ENCODE measurements around the gene POU5F1. TPM values are rescaled to one million over a fixed set of nuclear protein-coding genes. Genes with fewer than 3 reads are reported as not detected.

POU5F1 gene
- total RNA-seq, 2 experiments from 2014 or later = 0.44 to 0.86 TPM

DNA sequence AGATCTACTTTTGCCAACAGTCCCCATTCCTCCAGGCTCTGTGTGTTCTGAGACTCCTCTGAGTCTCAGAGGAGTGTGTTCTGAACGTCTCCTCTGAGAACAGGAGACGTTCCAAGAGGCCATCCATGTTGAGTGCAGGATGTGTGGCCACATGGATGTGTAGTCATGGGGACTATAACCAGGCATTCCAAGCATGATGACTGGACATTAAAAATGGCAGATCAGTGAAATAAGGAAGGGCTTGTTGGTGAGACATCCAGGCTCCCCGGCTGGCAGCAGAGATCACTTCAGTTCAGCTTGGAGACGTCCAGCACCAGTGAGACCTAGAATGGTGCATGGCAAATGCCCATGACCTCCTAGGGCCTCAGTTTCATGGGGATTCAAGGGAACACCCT is 34.3 kb upstream of the POU5F1 start:
- CTCF ChIA-PET (ENCODE audit: unreplicated experiment) = no interaction called here
- peaks cover 14% of the 10 kb centered on the region for H3K79me2 ChIP-seq (ENCODE audit: insufficient read depth, low read depth, low read length)
- intact Hi-C loops (cut with micrococcal nuclease; ENCODE audit: unreplicated experiment) = loop anchor here (5.0 kb wide), 1 partner anchor 587 kb away; the partner anchor contains the start of genes MRPS18B and PPP1R10
- H3K4me2 ChIP-seq (ENCODE audit: low read length) = peak overlapping the region; percentile 84
- H4K20me1 ChIP-seq (ENCODE audit: insufficient read depth, low read length) = no peaks in the 10 kb centered on the region
- H3K4me3 ChIP-seq (ENCODE audit: low read depth, low read length, poor library complexity, severe bottlenecking) = peak overlapping the region; percentile 69
- POLR2A ChIA-PET = interaction anchor here (0.7 kb wide), 3 partner anchors 78 to 1747 kb away, joined by 3 to 4 read pairs (median 3); no protein-coding TSS in a partner anchor
- no peaks in the 10 kb centered on the region for H3K9me2 ChIP-seq (ENCODE audit: insufficient read depth, low read length)
- H3K4me1 ChIP-seq (ENCODE audit: insufficient read depth, low read length, poor library complexity, severe bottlenecking) = peaks cover 68% of the 10 kb centered on the region
- BruUV-seq (replicated peaks) = no TSS peak
- DNase-seq (ENCODE audit: low spot score) = no peak
- peaks cover 9% of the 10 kb centered on the region; the same call in 1 of the 2 replicates for H3K9me3 ChIP-seq (ENCODE audit: low read length)
- H2AFZ ChIP-seq (ENCODE audit: low read length) = no peak overlapping the region
- H3K27ac ChIP-seq (ENCODE audit: low read depth, low read length, poor library complexity, severe bottlenecking) = peak overlapping the region; percentile 87
- TF ChIP-seq EZH2phosphoT487 (IDR thresholded peaks at IDR 0.05; ENCODE audit: borderline replicate concordance, low read depth, low read length) = no peak
- TF ChIP-seq, protein P1, sequence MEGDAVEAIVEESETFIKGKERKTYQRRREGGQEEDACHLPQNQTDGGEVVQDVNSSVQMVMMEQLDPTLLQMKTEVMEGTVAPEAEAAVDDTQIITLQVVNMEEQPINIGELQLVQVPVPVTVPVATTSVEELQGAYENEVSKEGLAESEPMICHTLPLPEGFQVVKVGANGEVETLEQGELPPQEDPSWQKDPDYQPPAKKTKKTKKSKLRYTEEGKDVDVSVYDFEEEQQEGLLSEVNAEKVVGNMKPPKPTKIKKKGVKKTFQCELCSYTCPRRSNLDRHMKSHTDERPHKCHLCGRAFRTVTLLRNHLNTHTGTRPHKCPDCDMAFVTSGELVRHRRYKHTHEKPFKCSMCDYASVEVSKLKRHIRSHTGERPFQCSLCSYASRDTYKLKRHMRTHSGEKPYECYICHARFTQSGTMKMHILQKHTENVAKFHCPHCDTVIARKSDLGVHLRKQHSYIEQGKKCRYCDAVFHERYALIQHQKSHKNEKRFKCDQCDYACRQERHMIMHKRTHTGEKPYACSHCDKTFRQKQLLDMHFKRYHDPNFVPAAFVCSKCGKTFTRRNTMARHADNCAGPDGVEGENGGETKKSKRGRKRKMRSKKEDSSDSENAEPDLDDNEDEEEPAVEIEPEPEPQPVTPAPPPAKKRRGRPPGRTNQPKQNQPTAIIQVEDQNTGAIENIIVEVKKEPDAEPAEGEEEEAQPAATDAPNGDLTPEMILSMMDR (conservative IDR thresholded peaks at IDR 0.05; ENCODE audit: low read length) = no peak
- H3K36me3 ChIP-seq (ENCODE audit: insufficient read depth, low read length) = peaks cover 19% of the 10 kb centered on the region

DNA sequence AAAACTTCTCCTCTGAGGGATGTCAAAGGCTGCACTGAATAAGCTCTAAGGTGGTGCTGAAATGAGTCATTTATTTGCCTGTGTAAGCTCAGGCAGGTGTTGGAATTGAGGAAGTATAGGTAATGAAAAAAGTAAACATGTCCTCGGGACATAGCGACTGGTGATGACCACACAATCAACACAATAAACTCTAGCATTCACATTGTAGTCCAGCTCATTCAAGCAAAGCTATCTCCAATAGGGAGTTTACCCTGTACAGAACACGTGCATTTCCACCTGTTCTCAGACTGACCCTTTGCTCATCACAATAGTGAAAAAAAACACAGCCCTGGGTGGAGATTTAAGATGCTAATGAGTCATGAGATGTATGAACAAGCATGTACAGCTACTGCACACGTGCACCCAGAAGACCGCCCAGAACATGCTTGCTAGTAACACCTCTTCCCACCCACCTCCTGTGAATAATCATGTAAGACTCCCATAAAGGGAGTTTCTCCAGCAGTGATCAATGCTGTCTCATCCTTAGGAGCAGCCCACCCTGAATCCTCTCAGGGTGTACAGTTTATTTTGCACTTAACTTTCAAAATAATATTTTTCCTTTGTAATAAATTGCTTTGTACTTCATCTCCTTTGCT is 33.0 kb upstream of the POU5F1 start:
- Histone ChIP-seq H3K27ac (ENCODE audit: low read depth, low read length, poor library complexity, severe bottlenecking) (peak overlapping the region; percentile 87), H3K79me2 (ENCODE audit: insufficient read depth, low read depth, low read length) (peaks cover 26% of the 10 kb centered on the region), H3K9me3 (ENCODE audit: low read length) (peaks cover 17% of the 10 kb centered on the region; the same call in 1 of the 2 replicates), H4K20me1 (ENCODE audit: insufficient read depth, low read length) (no peaks in the 10 kb centered on the region), H3K4me3 (ENCODE audit: low read depth, low read length, poor library complexity, severe bottlenecking) (peak overlapping the region; percentile 69), H3K9me2 (ENCODE audit: insufficient read depth, low read length) (no peaks in the 10 kb centered on the region), H2AFZ (ENCODE audit: low read length) (peak overlapping the region; percentile 67; the same call in 1 of the 2 replicates), H3K4me2 (ENCODE audit: low read length) (peak overlapping the region; percentile 84), H3K4me1 (ENCODE audit: insufficient read depth, low read length, poor library complexity, severe bottlenecking) (peaks cover 76% of the 10 kb centered on the region), H3K36me3 (ENCODE audit: insufficient read depth, low read length) (peaks cover 27% of the 10 kb centered on the region)
- DNase-seq (ENCODE audit: low spot score) = peak; percentile 74
- TSS peak; percentile 21 for BruUV-seq (replicated peaks)
- POLR2A ChIA-PET = interaction anchor here (0.6 to 1.0 kb wide), 3 partner anchors 11 to 75 kb away, joined by 3 read pairs; no protein-coding TSS in a partner anchor
- intact Hi-C loops (cut with micrococcal nuclease; ENCODE audit: unreplicated experiment) = loop anchor here (5.0 kb wide), 1 partner anchor 586 kb away; the partner anchor contains the start of genes MRPS18B and PPP1R10
- CTCF ChIA-PET (ENCODE audit: unreplicated experiment) = interaction anchor here (1.2 kb wide), 1 partner anchor 163 kb away, joined by 5 read pairs; no protein-coding TSS in a partner anchor
- no peak for TF ChIP-seq EZH2phosphoT487 (IDR thresholded peaks at IDR 0.05; ENCODE audit: borderline replicate concordance, low read depth, low read length)
- TF ChIP-seq, protein P1 (conservative IDR thresholded peaks at IDR 0.05; ENCODE audit: low read length) = no peak

Measured in OCI-LY7 (cell line).